Epidermal melanocyte (primary cell): ENCODE data around the gene ARAP1.

Source experiments
- DNase-seq: peaks from one replicate; pipeline ENCODE4 v3.0.0; 2011; ENCODE audit warnings: low spot score; ENCODE audit not compliant: insufficient read length

Gene ARAP1

GRCh38 chr11:72685560-72686480 lies 66.4 kb downstream of the ARAP1 start:
- DNase-seq: no peak

- DNase-seq: peak; percentile 60
Observed at GRCh38 chr11:72684236-72684912, 67.8 kb downstream of the ARAP1 start.

- peak; percentile 86 for DNase-seq
Observed at GRCh38 chr11:72683782-72684200, 68.4 kb downstream of the ARAP1 start.

GRCh38 chr11:72682858-72683243 lies 69.4 kb downstream of the ARAP1 start:
- DNase-seq: no peak

GRCh38 chr11:72682238-72682857 lies 69.9 kb downstream of the ARAP1 start:
- no peak for DNase-seq

GRCh38 chr11:72681226-72682153 lies 70.7 kb downstream of the ARAP1 start:
- no peak for DNase-seq

- no peak for DNase-seq
Observed at GRCh38 chr11:72680624-72681158, 71.5 kb downstream of the ARAP1 start.

- DNase-seq: no peak
Observed at GRCh38 chr11:72679869-72680268, 72.3 kb downstream of the ARAP1 start.

GRCh38 chr11:72678524-72678923 lies 73.7 kb downstream of the ARAP1 start:
- no peak for DNase-seq

- peak; percentile 58 for DNase-seq
Observed at GRCh38 chr11:72676861-72677341, 75.3 kb downstream of the ARAP1 start.

- DNase-seq: no peak
Observed at GRCh38 chr11:72675221-72675620, 77.0 kb downstream of the ARAP1 start.

- DNase-seq: no peak
Observed at GRCh38 chr11:72673943-72674828, 78.0 kb downstream of the ARAP1 start, which contains the start of gene PDE2A. TSS of gene PDE2A (minus strand) at chr11:72674422. CDS start at chr11:72674207, 215 bp downstream.

GRCh38 chr11:72673284-72673942 lies 78.8 kb downstream of the ARAP1 start:
- no peak for DNase-seq

GRCh38 chr11:72672597-72673238 lies 79.5 kb downstream of the ARAP1 start:
- no peak for DNase-seq

GRCh38 chr11:72671152-72672099 lies 80.8 kb downstream of the ARAP1 start:
- DNase-seq: no peak

GRCh38 chr11:72670041-72670440 lies 82.2 kb downstream of the ARAP1 start:
- no peak for DNase-seq

- no peak for DNase-seq
Observed at GRCh38 chr11:72669527-72669926, 82.7 kb downstream of the ARAP1 start.
